Uterus (tissue), 4 donors: ENCODE data around the gene DNAH8. TPM values are rescaled to one million over a fixed set of nuclear protein-coding genes. Genes with fewer than 3 reads are reported as not detected.

Source experiments
- DNase-seq, 2 donors: peaks; one replicate each; pipeline ENCODE4 v3.0.0-alpha.2; 2019 to 2020
- H3K27ac ChIP-seq, 2 donors: fragments of 200-600 bp; sonication (generic); 1 replicate in 1 of 2; 2 replicates in 1 of 2; pipeline ENCODE4 v1.5.1; 2016 to 2018
- H3K27me3 ChIP-seq, 2 donors: fragments of 200-600 bp; sonication (generic); one replicate each; pipeline ENCODE4 v1.5.1; 2018 to 2019; ENCODE audit warnings: control low read depth in 1 of 2
- H3K36me3 ChIP-seq, 2 donors: fragments of 200-600 bp; sonication (generic); one replicate each; pipeline ENCODE4 v1.5.1; 2019; ENCODE audit warnings: control low read depth in 1 of 2
- H3K4me1 ChIP-seq, 2 donors: fragments of 200-600 bp; sonication (generic); one replicate each; pipeline ENCODE4 v1.5.1; 2018 to 2019; ENCODE audit warnings: control low read depth in 1 of 2
- H3K4me3 ChIP-seq, 2 donors: fragments of 200-600 bp; sonication (generic); 1 replicate in 1 of 2; 2 replicates in 1 of 2; pipeline ENCODE4 v1.5.1; 2018 to 2019; ENCODE audit warnings: mild to moderate bottlenecking in 1 of 2
- H3K9me3 ChIP-seq, 2 donors: fragments of 200-600 bp; sonication (generic); one replicate each; pipeline ENCODE4 v1.5.1; 2019; ENCODE audit warnings: control low read depth in 1 of 2
- CTCF ChIP-seq, 4 experiments: fragments of 200-600 bp in 2 of 4; fragments of 450-650 bp in 2 of 4; sonication (generic) in 2 of 4; IDR thresholded peaks; one replicate each; pipeline ENCODE4 v1.5.1; 2016 to 2019; ENCODE audit warnings: antibody characterized with exemption in 4 of 4, mild to moderate bottlenecking in 2 of 4, moderate library complexity in 1 of 4
- POLR2A ChIP-seq, 2 donors: fragments of 450-650 bp; IDR thresholded peaks; one replicate each; pipeline ENCODE4 v1.6.1; 2016; ENCODE audit warnings: antibody characterized with exemption in 2 of 2, mild to moderate bottlenecking in 1 of 2, moderate library complexity in 1 of 2
- intact Hi-C: fragments of 100-400 bp; cut with DNase I; formaldehyde crosslinking; loops from one replicate; pipeline ENCODE4 v1.15.1; 2023; ENCODE audit warnings: low total_unique reads
- total RNA-seq, 4 donors: library from RNA; depleted of rRNA in 3 of 4; stranded (reverse); fragments of >200 nt in 3 of 4; gene quantifications; one replicate each; pipeline versions ENCODE4 v1.1.0 to v1.2.4, GENCODE V29; 2014 to 2023
- donor health status: DM: yes; HTN: yes; CAD: no.

The DNAH8 gene
- total RNA-seq, 4 donors from 2014 or later, result 0.03 to 0.69 TPM; not detected in 2

GRCh38 chr6:39075807-39076622 is 360.9 kb downstream of the DNAH8 start:
- intact Hi-C loops, result no loop called here
- Histone ChIP-seq H3K36me3 (no peaks in the 10 kb centered on the region), H3K27ac (no peak overlapping the region), H3K27me3 (no peaks in the 10 kb centered on the region), H3K9me3 (no peaks in the 10 kb centered on the region), H3K4me3 (no peak overlapping the region), H3K4me1 (no peaks in the 10 kb centered on the region)
- no peak for DNase-seq
- TF ChIP-seq POLR2A (IDR thresholded peaks at IDR 0.05), result no peak

GRCh38 chr6:39076623-39077535 is 361.8 kb downstream of the DNAH8 start:
- Histone ChIP-seq H3K9me3 (no peaks in the 10 kb centered on the region), H3K36me3 (no peaks in the 10 kb centered on the region), H3K27ac (no peak overlapping the region), H3K4me3 (no peak overlapping the region), H3K4me1 (no peaks in the 10 kb centered on the region), H3K27me3 (no peaks in the 10 kb centered on the region)
- no peak for TF ChIP-seq CTCF (IDR thresholded peaks at IDR 0.05)
- no peak for TF ChIP-seq POLR2A (IDR thresholded peaks at IDR 0.05)
- DNase-seq, result no peak
- intact Hi-C loops, result no loop called here

- Histone ChIP-seq H3K27ac (no peak overlapping the region), H3K36me3 (no peaks in the 10 kb centered on the region), H3K27me3 (no peaks in the 10 kb centered on the region), H3K4me3 (no peak overlapping the region), H3K9me3 (no peaks in the 10 kb centered on the region), H3K4me1 (no peaks in the 10 kb centered on the region)
- no peak for TF ChIP-seq POLR2A (IDR thresholded peaks at IDR 0.05)
- no peak for TF ChIP-seq CTCF (IDR thresholded peaks at IDR 0.05)
- intact Hi-C loops, result no loop called here
- no peak for DNase-seq
Observed at GRCh38 chr6:39077882-39078594, 362.9 kb downstream of the DNAH8 start.

- Histone ChIP-seq H3K36me3 (no peaks in the 10 kb centered on the region), H3K9me3 (no peaks in the 10 kb centered on the region), H3K27ac (no peak overlapping the region), H3K27me3 (no peaks in the 10 kb centered on the region), H3K4me3 (no peak overlapping the region), H3K4me1 (no peaks in the 10 kb centered on the region)
- TF ChIP-seq POLR2A (IDR thresholded peaks at IDR 0.05) (no peak), CTCF (IDR thresholded peaks at IDR 0.05) (no peak)
- no peak for DNase-seq
- intact Hi-C loops, result no loop called here
Observed at GRCh38 chr6:39078695-39079094, 363.6 kb downstream of the DNAH8 start.
